ENCODE results near the gene OR2W1. TPM values are rescaled to one million over a fixed set of nuclear protein-coding genes. Genes with fewer than 3 reads are reported as not detected.

The OR2W1 gene
- total RNA-seq, 4 donors from 2014 or later: not detected

GRCh38 chr6:29019629-29020028, 25.3 kb downstream of the OR2W1 start:
- Histone ChIP-seq H3K36me3 (no peaks in the 10 kb centered on the region), H3K9me3 (no peaks in the 10 kb centered on the region), H3K4me3 (no peak overlapping the region), H3K27ac (no peak overlapping the region), H3K27me3 (peaks cover 43% of the 10 kb centered on the region), H3K4me1 (peaks cover 0 to 10% (median 3%) of the 10 kb centered on the region in 4 donors)
- intact Hi-C loops (cut with DNase I; ENCODE audit: low total_unique reads) (loop anchor here (5.0 kb wide), 1 partner anchor 332 kb away; no protein-coding TSS in a partner anchor), in situ Hi-C loops (cut with MboI; ENCODE audit: low pct_ligation_motif_present in 1 of 4, low pct_unique_long_range_greater_than_20kb in 1 of 4, low sequenced_read_pairs in 3 of 4) (loop anchor here (5.0 to 25.0 kb wide), 4 partner anchors 182 to 337 kb away; no protein-coding TSS in a partner anchor)
- no peak for DNase-seq
- TF ChIP-seq EP300 (IDR thresholded peaks at IDR 0.05; ENCODE audit: low read depth) (no peak), POLR2A (IDR thresholded peaks at IDR 0.05) (no peak), POLR2AphosphoS5 (IDR thresholded peaks at IDR 0.05) (no peak)
- TF ChIP-seq, protein P1, sequence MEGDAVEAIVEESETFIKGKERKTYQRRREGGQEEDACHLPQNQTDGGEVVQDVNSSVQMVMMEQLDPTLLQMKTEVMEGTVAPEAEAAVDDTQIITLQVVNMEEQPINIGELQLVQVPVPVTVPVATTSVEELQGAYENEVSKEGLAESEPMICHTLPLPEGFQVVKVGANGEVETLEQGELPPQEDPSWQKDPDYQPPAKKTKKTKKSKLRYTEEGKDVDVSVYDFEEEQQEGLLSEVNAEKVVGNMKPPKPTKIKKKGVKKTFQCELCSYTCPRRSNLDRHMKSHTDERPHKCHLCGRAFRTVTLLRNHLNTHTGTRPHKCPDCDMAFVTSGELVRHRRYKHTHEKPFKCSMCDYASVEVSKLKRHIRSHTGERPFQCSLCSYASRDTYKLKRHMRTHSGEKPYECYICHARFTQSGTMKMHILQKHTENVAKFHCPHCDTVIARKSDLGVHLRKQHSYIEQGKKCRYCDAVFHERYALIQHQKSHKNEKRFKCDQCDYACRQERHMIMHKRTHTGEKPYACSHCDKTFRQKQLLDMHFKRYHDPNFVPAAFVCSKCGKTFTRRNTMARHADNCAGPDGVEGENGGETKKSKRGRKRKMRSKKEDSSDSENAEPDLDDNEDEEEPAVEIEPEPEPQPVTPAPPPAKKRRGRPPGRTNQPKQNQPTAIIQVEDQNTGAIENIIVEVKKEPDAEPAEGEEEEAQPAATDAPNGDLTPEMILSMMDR (IDR thresholded peaks at IDR 0.05): no peak
- WGBS, 2 donors (ENCODE audit: low coverage in 1 of 2): 49 to 66% methylated on average over 2 of the region's 2 CpGs

- no peak for DNase-seq
- in situ Hi-C loops (cut with MboI; ENCODE audit: low pct_ligation_motif_present in 1 of 4, low pct_unique_long_range_greater_than_20kb in 1 of 4, low sequenced_read_pairs in 3 of 4) (loop anchor here (5.0 to 25.0 kb wide), 4 partner anchors 180 to 335 kb away; no protein-coding TSS in a partner anchor), intact Hi-C loops (cut with DNase I; ENCODE audit: low total_unique reads) (loop anchor here (2.0 to 5.0 kb wide), 2 partner anchors 179 to 330 kb away; no protein-coding TSS in a partner anchor)
- no peak overlapping the region for H3K4me3 ChIP-seq
- TF ChIP-seq, protein P1 (IDR thresholded peaks at IDR 0.05): no peak
- TF ChIP-seq POLR2A (IDR thresholded peaks at IDR 0.05) (no peak), EP300 (IDR thresholded peaks at IDR 0.05; ENCODE audit: low read depth) (no peak), POLR2AphosphoS5 (IDR thresholded peaks at IDR 0.05) (no peak)
- H3K27ac ChIP-seq: no peak overlapping the region
- H3K9me3 ChIP-seq: no peaks in the 10 kb centered on the region
- 17 to 47% methylated on average over 2 to 3 of the region's 3 CpGs for WGBS, 2 donors (ENCODE audit: low coverage in 1 of 2)
- peaks cover 43% of the 10 kb centered on the region for H3K27me3 ChIP-seq
- H3K4me1 ChIP-seq: peaks cover 0 to 10% (median 3%) of the 10 kb centered on the region in 4 donors
- no peaks in the 10 kb centered on the region for H3K36me3 ChIP-seq
These were observed 27.6 kb downstream of the OR2W1 start for GRCh38 chr6:29017428-29017802.

GRCh38 chr6:29016559-29017427, 28.2 kb downstream of the OR2W1 start:
- TF ChIP-seq POLR2A (IDR thresholded peaks at IDR 0.05) (no peak), EP300 (IDR thresholded peaks at IDR 0.05; ENCODE audit: low read depth) (no peak), POLR2AphosphoS5 (IDR thresholded peaks at IDR 0.05) (no peak)
- TF ChIP-seq, protein P1 (IDR thresholded peaks at IDR 0.05): peak; percentile 79 to 89 (median 83)
- 0% methylated on average over 11 to 41 of the region's 41 CpGs for WGBS, 2 donors (ENCODE audit: low coverage in 1 of 2)
- DNase-seq: peak; percentile 88
- peak overlapping the region; percentile 40 to 65 (median 40) for H3K4me3 ChIP-seq
- peaks cover 43% of the 10 kb centered on the region for H3K27me3 ChIP-seq
- peak overlapping the region; percentile 11 to 72 (median 26) for H3K27ac ChIP-seq
- intact Hi-C loops (cut with DNase I; ENCODE audit: low total_unique reads): loop anchor here (2.0 to 5.0 kb wide), 2 partner anchors 178 to 329 kb away; no protein-coding TSS in a partner anchor
- no peaks in the 10 kb centered on the region for H3K9me3 ChIP-seq
- peaks cover 0 to 10% (median 3%) of the 10 kb centered on the region in 4 donors for H3K4me1 ChIP-seq
- H3K36me3 ChIP-seq: no peaks in the 10 kb centered on the region
- in situ Hi-C loops (cut with MboI; ENCODE audit: low pct_ligation_motif_present in 1 of 4, low pct_unique_long_range_greater_than_20kb in 1 of 4, low sequenced_read_pairs in 3 of 4): loop anchor here (5.0 to 25.0 kb wide), 4 partner anchors 179 to 334 kb away; no protein-coding TSS in a partner anchor
